K562 (cell line): ENCODE measurements around the gene AQP11. TPM values are rescaled to one million over a fixed set of nuclear protein-coding genes. Genes with fewer than 3 reads are reported as not detected.

Experiments used
- ADNP ChIP-seq: fragments of 200-800 bp; sonication (Bioruptor generic); IDR thresholded peaks from 2 replicates; pipeline ENCODE4 v1.6.1; 2016; ENCODE audit warnings: missing genetic modification characterization, missing compliant biosample characterization
- ARID1B ChIP-seq: fragments of 450-650 bp; IDR thresholded peaks from 2 replicates; pipeline ENCODE4 v1.6.1; 2016; ENCODE audit warnings: antibody characterized with exemption, mild to moderate bottlenecking, inconsistent platforms
- ASH1L ChIP-seq: fragments of 450-650 bp; IDR thresholded peaks from 2 replicates; pipeline ENCODE4 v1.6.1; 2018; ENCODE audit warnings: borderline replicate concordance, mild to moderate bottlenecking, low read depth; ENCODE audit not compliant: partially characterized antibody
- BHLHE40 ChIP-seq: IDR thresholded peaks from 2 replicates; pipeline ENCODE4 v1.6.1; 2011; ENCODE audit warnings: low read length, improper control_type of control experiment
- CBFA2T3 ChIP-seq: fragments of 450-650 bp; IDR thresholded peaks from 2 replicates; pipeline ENCODE4 v1.6.1; 2017
- CEBPG ChIP-seq, 3 experiments: fragments of 200-800 bp in 1 of 3; sonication (Bioruptor generic) in 1 of 3; sonication (generic) in 1 of 3; formaldehyde crosslinking in 1 of 3; IDR thresholded peaks in 2 of 3; conservative IDR thresholded peaks in 1 of 3; 2 replicates each; pipeline versions ENCODE4 v1.6.1 to v1.8.0; 2016 to 2022; ENCODE audit warnings: missing compliant biosample characterization in 2 of 3, missing genetic modification characterization in 2 of 3, mild to moderate bottlenecking in 1 of 3, missing genetic modification reagents in 1 of 3
- CTBP1 ChIP-seq: fragments of 450-650 bp; IDR thresholded peaks from 2 replicates; pipeline ENCODE4 v1.6.1; 2016; ENCODE audit warnings: borderline replicate concordance
- EHMT2 ChIP-seq: fragments of 450-650 bp; IDR thresholded peaks from 2 replicates; pipeline ENCODE4 v1.6.1; 2018; ENCODE audit warnings: antibody characterized with exemption
- FOXJ2 ChIP-seq: fragments of 200-800 bp; sonication (Bioruptor generic); IDR thresholded peaks from 2 replicates; pipeline ENCODE4 v1.6.1; 2016; ENCODE audit warnings: missing genetic modification characterization, missing compliant biosample characterization
- HNRNPH1 ChIP-seq: fragments of 200-400 bp; formaldehyde crosslinking; optimal IDR thresholded peaks from 2 replicates; pipeline ENCODE3; 2017; ENCODE audit warnings: low read depth, mild to moderate bottlenecking, low read length, moderate library complexity
- ILF3 ChIP-seq: fragments of 450-650 bp; IDR thresholded peaks from 2 replicates; pipeline ENCODE4 v1.6.1; 2018; ENCODE audit warnings: antibody characterized with exemption, mild to moderate bottlenecking, moderate library complexity, borderline replicate concordance
- JUN ChIP-seq, 2 experiments: sonication (generic) in 1 of 2; formaldehyde crosslinking in 1 of 2; IDR thresholded peaks; 2 replicates each; pipeline versions ENCODE4 v1.6.1 to v1.8.0; 2012 to 2022; ENCODE audit warnings: borderline replicate concordance in 2 of 2, mild to moderate bottlenecking in 2 of 2, improper control_type of control experiment in 1 of 2, low read depth in 1 of 2, low read length in 1 of 2, missing genetic modification reagents in 1 of 2
- MAFF ChIP-seq: IDR thresholded peaks from 2 replicates; pipeline ENCODE4 v1.6.1; 2012; ENCODE audit warnings: low read length, improper control_type of control experiment
- MECOM ChIP-seq: fragments of 250-450 bp; sonication (Bioruptor Pico); IDR thresholded peaks from 2 replicates; pipeline ENCODE4 v1.8.0; 2022; ENCODE audit warnings: inconsistent platforms
- MEIS2 ChIP-seq: fragments of 450-650 bp; IDR thresholded peaks from 2 replicates; pipeline ENCODE4 v1.6.1; 2014; ENCODE audit warnings: mild to moderate bottlenecking; ENCODE audit not compliant: partially characterized antibody
- MTF1 ChIP-seq: fragments of 250-450 bp; sonication (Bioruptor Pico); IDR thresholded peaks from 2 replicates; pipeline ENCODE4 v1.9.0; 2021; ENCODE audit warnings: moderate library complexity, mild to moderate bottlenecking, inconsistent platforms, borderline replicate concordance
- NFRKB ChIP-seq: fragments of 450-650 bp; IDR thresholded peaks from 2 replicates; pipeline ENCODE4 v1.6.1; 2016; ENCODE audit warnings: low read depth
- RBM15 ChIP-seq: fragments of 200-400 bp; formaldehyde crosslinking; IDR thresholded peaks from 2 replicates; pipeline ENCODE4 v1.6.1; 2018; ENCODE audit warnings: mild to moderate bottlenecking, low read length, moderate library complexity; ENCODE audit not compliant: insufficient read depth
- RBM34 ChIP-seq: fragments of 200-400 bp; formaldehyde crosslinking; IDR thresholded peaks from 2 replicates; pipeline ENCODE4 v1.6.1; 2018; ENCODE audit warnings: low read length, borderline replicate concordance; ENCODE audit not compliant: insufficient read depth
- SMAD3 ChIP-seq: fragments of 450-650 bp; formaldehyde crosslinking; conservative IDR thresholded peaks from 2 replicates; pipeline ENCODE4 v1.4.0; 2020; ENCODE audit warnings: mild to moderate bottlenecking
- SOX6 ChIP-seq: fragments of 450-650 bp; IDR thresholded peaks from 2 replicates; pipeline ENCODE4 v1.6.1; 2014; ENCODE audit warnings: mild to moderate bottlenecking
- TAL1 ChIP-seq: fragments of 450-650 bp; IDR thresholded peaks from 2 replicates; pipeline ENCODE4 v1.6.1; 2016; ENCODE audit warnings: mild to moderate bottlenecking
- TEAD1 ChIP-seq, 2 experiments: fragments of 450-650 bp in 1 of 2; sonication (generic) in 1 of 2; formaldehyde crosslinking; IDR thresholded peaks; 2 replicates each; pipeline versions ENCODE4 v1.4.0 to v1.8.0; 2020 to 2022; ENCODE audit warnings: mild to moderate bottlenecking in 2 of 2, missing genetic modification reagents in 1 of 2
- ZEB2 ChIP-seq: fragments of 450-650 bp; IDR thresholded peaks from 2 replicates; pipeline ENCODE4 v1.6.1; 2016
- ZNF12 ChIP-seq: sonication (generic); formaldehyde crosslinking; IDR thresholded peaks from 2 replicates; pipeline ENCODE4 v1.4.0; 2020; ENCODE audit warnings: mild to moderate bottlenecking, missing genetic modification reagents
- ZNF583 ChIP-seq: fragments of 250-450 bp; sonication (Bioruptor Pico); IDR thresholded peaks from 2 replicates; pipeline ENCODE4 v1.4.0; 2020
- ZNF644 ChIP-seq: fragments of 200-800 bp; sonication (Bioruptor generic); IDR thresholded peaks from 2 replicates; pipeline ENCODE4 v1.6.1; 2016; ENCODE audit warnings: low read depth, missing genetic modification characterization, missing compliant biosample characterization
- polyA plus RNA-seq, 8 experiments: library from polyadenylated mRNA; depleted of rRNA in 4 of 8; stranded (reverse) in 5 of 8; unstranded in 3 of 8; fragments of >200 nt; fragmentation: Nextera tagmentation in 2 of 8; fragmentation: Illumina TruSeq in 1 of 8; extraction: Ambion mirVana in 2 of 8; extraction: Trizol in 1 of 8; gene quantifications; 2 replicates each; pipeline versions ENCODE4 v1.2.1 to v1.2.3, GENCODE V29; 2011 to 2014; ENCODE audit warnings: inconsistent platforms in 1 of 8, missing spikeins in 1 of 8
- total RNA-seq, 7 experiments: library from RNA; depleted of rRNA in 6 of 7; stranded (reverse); fragments of >200 nt in 6 of 7; fragmentation: Illumina TruSeq in 2 of 7; extraction: Trizol in 2 of 7; gene quantifications; 2 replicates each; pipeline versions ENCODE4 v1.2.1 to v1.2.3, GENCODE V29; 2011 to 2021; ENCODE audit warnings: low replicate concordance in 1 of 7
- TF ChIP-seq, protein P1 (sequence below): fragments of 450-650 bp; IDR thresholded peaks from 2 replicates; pipeline ENCODE4 v1.7.0; 2016; ENCODE audit warnings: borderline replicate concordance
- TF ChIP-seq, protein P2 (sequence below): IDR thresholded peaks from 2 replicates; pipeline ENCODE4 v1.6.1; 2014; ENCODE audit warnings: antibody characterized with exemption

The AQP11 gene
- total and polyA plus RNA-seq, 9 of the 15 experiments (the other 6 are each of a cell fraction or from before 2014, with no cell fraction given): 0.09 to 1.0 (median 0.36) TPM

DNA sequence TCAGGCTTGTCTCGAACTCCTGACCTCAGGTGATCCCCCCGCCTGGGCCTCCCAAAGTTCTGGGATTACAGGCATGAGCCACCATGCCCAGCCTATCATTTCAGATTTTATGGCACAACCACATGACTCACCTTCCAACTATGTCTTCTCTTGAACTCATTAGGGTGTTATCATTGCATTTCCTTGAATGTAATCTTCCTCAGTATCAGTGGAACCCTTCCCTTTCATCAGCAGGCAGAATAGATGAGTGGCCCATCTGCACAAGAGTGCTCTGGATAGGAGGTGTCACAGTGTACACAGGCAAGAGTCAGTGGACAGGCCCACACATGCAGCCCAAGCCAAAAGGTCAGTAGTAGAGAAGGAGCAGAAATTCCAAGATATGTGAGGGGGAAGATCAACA, 29.1 kb upstream of the AQP11 start (continued):
- no peak for TF ChIP-seq MAFF
- no peak for TF ChIP-seq ZNF644
- TF ChIP-seq CBFA2T3: peak; percentile 60
- 0 out of 2 replicates have a peak, but pooled peaks have one; percentile 27 for TF ChIP-seq ZEB2
- TF ChIP-seq ASH1L: no peak
- peak; percentile 91 for TF ChIP-seq CTBP1
- peak; percentile 63 for TF ChIP-seq JUN (IDR thresholded peaks at IDR 0.05; ENCODE audit: borderline replicate concordance, low read depth, low read length)
- TF ChIP-seq JUN (CRISPR knock-in tag; IDR thresholded peaks at IDR 0.05; ENCODE audit: borderline replicate concordance): no peak
- TF ChIP-seq MECOM (CRISPR knock-in tag): peak; percentile 67
- TF ChIP-seq, protein P1, sequence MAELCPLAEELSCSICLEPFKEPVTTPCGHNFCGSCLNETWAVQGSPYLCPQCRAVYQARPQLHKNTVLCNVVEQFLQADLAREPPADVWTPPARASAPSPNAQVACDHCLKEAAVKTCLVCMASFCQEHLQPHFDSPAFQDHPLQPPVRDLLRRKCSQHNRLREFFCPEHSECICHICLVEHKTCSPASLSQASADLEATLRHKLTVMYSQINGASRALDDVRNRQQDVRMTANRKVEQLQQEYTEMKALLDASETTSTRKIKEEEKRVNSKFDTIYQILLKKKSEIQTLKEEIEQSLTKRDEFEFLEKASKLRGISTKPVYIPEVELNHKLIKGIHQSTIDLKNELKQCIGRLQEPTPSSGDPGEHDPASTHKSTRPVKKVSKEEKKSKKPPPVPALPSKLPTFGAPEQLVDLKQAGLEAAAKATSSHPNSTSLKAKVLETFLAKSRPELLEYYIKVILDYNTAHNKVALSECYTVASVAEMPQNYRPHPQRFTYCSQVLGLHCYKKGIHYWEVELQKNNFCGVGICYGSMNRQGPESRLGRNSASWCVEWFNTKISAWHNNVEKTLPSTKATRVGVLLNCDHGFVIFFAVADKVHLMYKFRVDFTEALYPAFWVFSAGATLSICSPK: no peak
- TF ChIP-seq, protein P2, sequence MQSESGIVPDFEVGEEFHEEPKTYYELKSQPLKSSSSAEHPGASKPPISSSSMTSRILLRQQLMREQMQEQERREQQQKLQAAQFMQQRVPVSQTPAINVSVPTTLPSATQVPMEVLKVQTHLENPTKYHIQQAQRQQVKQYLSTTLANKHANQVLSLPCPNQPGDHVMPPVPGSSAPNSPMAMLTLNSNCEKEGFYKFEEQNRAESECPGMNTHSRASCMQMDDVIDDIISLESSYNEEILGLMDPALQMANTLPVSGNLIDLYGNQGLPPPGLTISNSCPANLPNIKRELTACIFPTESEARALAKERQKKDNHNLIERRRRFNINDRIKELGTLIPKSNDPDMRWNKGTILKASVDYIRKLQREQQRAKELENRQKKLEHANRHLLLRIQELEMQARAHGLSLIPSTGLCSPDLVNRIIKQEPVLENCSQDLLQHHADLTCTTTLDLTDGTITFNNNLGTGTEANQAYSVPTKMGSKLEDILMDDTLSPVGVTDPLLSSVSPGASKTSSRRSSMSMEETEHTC: no peak
- no peak for TF ChIP-seq SMAD3 (CRISPR knock-in tag)
- TF ChIP-seq CEBPG (CRISPR knock-in tag; IDR thresholded peaks at IDR 0.05): no peak
- peak in 1 of 2 experiments; percentile 45; a peak in 1 of 4 replicates for TF ChIP-seq CEBPG (tag; conservative IDR thresholded peaks at IDR 0.05 in 1 of 2, IDR thresholded peaks at IDR 0.05 in 1 of 2)
- TF ChIP-seq HNRNPH1: no peak
- peak; percentile 83 to 92; a peak in 3 of 4 replicates for TF ChIP-seq TEAD1 (CRISPR knock-in tag; IDR thresholded peaks at IDR 0.05)
- peak; percentile 89 for TF ChIP-seq ADNP (tag)
- peak; percentile 30 for TF ChIP-seq MEIS2
- no peak for TF ChIP-seq ZNF583
- 0 out of 2 replicates have a peak, but pooled peaks have one; percentile 9 for TF ChIP-seq TAL1
- TF ChIP-seq ZNF12 (CRISPR knock-in tag): 0 out of 2 replicates have a peak, but pooled peaks have one; percentile 47
- TF ChIP-seq MTF1: no peak
- no peak for TF ChIP-seq NFRKB
- no peak for TF ChIP-seq ILF3
- no peak for TF ChIP-seq BHLHE40
- TF ChIP-seq FOXJ2 (tag): 0 out of 2 replicates have a peak, but pooled peaks have one; percentile 17
- peak; percentile 58; the same call in 1 of the 2 replicates for TF ChIP-seq EHMT2
- TF ChIP-seq ARID1B: peak; percentile 71
- TF ChIP-seq RBM34: no peak
- no peak for TF ChIP-seq RBM15
- peak; percentile 51 for TF ChIP-seq SOX6
